Adipose tissue (tissue), 3 donors: ENCODE results near the gene LYL1. TPM values are rescaled to one million over a fixed set of nuclear protein-coding genes. Genes with fewer than 3 reads are reported as not detected.

ENCODE experiments used
- H3K27ac ChIP-seq: one replicate; pipeline ENCODE4 v1.5.1; 2013; ENCODE audit warnings: low read depth, low read length
- WGBS, 3 donors: extraction: QIAGEN DNeasy Blood & Tissue Kit; methylation state at CpG; one replicate each; pipeline ENCODE4 v1.1.7; 2013; 5-methylcytosine and 5-hydroxymethylcytosine counted together
- polyA plus RNA-seq, 3 donors: library from polyadenylated mRNA; stranded (reverse); fragments of 200-250 nt; gene quantifications; one replicate each; pipeline ENCODE4 v1.2.3, GENCODE V29; 2013
- donor health status: healthy with polysubstance abuse.
- donor health status: Bipolar disorder and iron deficiency.
- donor health status: healthy.

The LYL1 gene
- polyA plus RNA-seq, 3 donors = 1.9 to 10.3 (median 7.9) TPM

DNA sequence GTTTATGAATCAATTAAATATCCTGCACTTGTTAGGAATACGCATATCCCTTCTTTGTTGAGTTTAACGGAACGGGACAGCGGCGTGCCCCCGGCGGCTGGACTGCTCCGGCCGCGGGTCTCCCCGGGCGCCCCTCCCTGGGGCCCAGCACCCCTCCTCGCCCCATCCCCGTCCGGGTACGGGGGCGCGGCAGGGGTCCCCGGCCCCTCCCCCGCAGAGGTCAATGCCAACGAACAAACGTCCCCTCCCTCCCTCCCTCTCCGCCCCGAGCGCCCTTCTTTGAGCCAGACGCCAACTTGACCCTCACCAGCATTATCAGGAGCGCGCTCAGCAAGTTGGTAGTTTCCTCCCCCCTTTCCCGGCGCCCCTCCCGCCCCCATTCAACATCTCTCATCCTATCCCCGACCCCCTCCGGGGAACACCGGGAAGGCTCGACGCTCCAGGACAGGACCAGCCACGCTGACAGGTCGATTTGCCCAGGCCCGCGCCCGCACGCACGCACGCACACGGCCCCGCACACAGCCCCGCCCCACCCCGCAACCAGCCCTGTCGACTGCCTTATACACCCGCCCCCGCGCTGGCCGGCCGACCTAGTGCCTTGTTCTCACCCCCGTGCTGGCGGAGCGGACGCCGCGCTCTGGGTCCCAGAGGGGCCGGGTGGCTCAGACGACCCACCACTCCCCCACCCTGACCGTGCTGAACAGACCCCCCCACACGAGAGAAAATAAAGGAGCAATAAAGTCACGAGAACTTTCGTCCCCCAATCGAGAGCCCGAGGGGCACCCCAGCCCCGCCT, 5.0 kb downstream of the LYL1 start:
- no peak overlapping the region for H3K27ac ChIP-seq
- 8 to 13% (median 11%) methylated on average over 56 to 69 of the region's 69 CpGs for WGBS, 3 donors

GRCh38 chr19:13097033-13097462, 5.6 kb downstream of the LYL1 start:
- WGBS, 3 donors = 33 to 44% (median 40%) methylated on average over 20 of the region's 20 CpGs
- H3K27ac ChIP-seq = no peak overlapping the region

DNA sequence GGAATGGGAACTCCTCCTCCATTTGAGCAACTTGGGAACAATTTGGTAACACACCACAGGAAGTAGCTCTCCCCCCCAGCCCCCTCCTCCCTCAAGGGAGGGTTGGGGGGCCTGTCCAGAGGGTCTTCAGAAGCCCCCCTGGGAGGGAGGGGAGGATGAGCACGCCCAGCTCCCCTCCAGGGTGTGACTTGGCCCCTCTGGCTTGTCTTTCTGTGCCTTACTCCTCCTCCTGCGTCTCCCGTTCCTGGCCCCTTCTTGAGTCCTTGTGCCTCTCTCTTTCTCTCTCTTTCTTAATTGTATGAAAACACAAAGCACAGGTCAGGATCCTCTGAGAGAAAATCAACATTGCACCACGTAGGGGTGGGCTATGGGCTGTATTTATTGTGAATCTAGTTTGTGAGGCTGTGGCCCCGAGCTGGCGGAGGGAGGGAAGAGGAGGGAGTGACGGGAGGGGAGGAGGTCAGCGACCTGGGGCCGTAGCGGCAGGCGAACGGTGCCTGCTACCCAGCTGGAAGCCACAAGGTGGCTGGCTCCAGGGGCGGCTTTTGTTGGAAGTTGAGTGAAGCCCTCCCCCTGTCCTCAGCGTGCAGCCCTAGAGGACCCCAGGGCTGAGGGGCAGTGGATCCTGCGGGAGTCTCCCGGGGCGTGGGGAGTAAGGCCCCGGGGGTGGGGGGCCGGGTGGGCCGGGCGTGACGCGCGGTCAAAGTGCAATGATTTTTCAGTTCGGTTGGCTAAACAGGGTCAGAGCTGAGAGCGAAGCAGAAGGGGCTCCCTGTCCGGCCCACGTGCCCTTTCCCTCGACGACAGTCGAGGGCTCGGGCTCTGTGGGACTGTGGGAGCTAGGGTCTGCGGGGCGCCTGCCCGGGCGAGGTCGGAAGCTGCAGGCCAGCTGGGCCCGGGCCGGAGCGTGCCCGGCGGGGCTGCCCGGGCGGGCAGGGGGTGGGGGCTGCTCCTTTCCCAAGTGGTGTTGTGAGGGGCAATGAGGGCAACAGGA, 6.4 kb downstream of the LYL1 start:
- WGBS, 3 donors = 37 to 63% (median 55%) methylated on average over 38 to 44 of the region's 44 CpGs
- H3K27ac ChIP-seq = no peak overlapping the region

DNA sequence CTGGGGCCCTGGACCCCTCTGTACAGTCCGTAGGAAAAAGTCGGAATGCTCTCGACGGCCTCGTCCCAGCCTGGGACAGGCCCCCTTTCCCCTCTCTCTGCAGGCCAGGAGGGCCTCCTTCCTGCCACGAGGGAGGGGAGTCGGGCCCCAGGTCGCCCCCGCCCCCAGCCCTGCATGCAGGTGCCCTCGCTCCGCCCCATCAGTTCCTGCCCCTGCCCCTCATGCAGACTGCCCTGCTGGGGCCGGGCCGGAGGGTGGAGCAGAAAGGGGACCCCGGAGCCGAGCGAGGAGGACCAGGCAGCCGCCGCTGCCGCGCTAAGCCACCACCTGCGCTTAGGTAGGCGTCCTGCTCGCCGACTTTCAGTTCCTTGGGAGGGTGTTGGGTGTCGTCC, 7.3 kb downstream of the LYL1 start:
- 44 to 83% (median 46%) methylated on average over 21 to 25 of the region's 25 CpGs for WGBS, 3 donors
- no peak overlapping the region for H3K27ac ChIP-seq

DNA sequence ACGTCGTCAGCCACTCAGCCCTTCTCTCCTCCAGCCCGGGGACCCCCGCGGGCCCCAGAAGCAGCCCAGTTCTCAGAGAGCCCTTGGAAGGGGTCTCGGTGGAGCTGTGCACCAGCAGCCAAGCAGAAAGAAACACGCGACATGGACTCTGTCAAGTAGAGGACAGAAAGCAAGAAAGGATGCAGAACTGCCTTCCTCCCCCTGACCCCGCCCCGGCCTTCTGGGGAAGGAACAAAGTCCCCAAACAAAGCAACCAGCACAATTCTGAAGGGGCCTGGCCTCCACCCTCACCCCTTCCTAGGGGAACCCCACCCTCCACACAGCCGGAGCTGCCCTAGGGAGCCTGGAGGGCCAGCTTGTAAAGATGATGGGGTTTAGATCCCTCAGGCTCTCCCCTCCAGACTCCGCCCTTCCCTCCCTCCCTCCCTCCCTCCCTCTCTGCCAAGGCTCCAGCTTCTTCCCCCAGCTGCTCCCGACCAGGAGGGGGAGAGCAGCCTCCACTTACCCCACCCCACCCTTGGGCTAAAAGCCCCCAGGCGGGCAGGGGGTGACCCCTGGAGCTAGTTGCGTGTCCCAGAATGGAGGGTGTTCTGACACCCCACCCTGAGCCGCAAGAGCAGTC, 7.8 kb downstream of the LYL1 start:
- no peak overlapping the region for H3K27ac ChIP-seq
- WGBS, 3 donors = 36 to 72% (median 52%) methylated on average over 14 to 15 of the region's 16 CpGs

DNA sequence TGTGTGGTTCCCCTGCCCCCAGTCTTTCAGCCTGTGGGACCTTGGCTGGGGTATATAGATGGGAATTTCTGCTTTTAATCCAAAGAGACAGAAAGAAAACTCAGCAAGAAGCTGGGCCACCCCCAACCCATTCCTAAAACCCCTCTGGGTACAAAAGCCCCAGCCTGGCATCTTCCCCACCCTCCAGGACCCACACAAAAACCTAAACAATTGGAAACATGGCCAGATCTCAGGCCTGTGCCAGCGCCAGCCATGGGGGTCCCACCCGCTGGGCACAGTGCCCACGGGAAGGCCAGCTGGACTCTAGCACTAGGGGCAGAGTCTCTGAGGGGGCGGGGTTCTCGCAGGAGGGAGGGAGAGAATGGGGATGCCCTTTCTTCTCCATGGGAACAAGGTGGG, 8.6 kb downstream of the LYL1 start:
- no peak overlapping the region for H3K27ac ChIP-seq
- 41 to 49% (median 46%) methylated on average over 5 of the region's 5 CpGs for WGBS, 3 donors

DNA sequence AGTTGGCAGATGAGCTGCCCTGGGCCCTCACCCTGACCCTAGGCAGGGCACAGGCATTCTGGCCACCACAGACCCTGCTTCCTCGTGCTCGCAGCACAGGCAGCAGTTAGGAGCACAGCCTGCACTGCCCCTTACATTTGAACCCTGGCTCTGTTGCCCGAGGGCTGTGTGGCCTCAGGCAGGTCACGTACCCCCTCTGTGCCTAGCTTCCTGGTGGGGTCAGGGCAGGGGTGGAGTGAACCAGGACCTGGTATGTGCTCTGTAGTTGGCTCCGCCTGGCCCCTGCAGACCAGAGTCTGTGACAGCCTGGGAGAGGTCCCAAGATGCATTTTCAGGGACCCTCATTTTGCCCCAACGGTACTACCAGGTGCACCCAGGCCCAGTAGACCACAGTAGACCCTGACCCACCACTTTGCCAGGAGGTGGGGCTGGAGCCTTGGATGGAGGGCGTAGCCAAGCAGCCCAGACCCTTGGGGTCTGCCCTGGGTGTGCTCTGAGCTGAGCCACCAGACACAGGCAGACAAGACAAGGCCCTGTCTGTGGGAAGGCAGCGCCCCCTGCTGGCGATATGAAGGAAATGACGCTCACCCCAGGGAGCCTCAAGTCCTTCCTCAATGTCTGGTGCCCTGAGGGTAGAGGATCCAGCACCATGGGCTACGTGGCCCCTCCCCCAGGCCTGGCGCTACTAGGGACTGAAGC, 9.1 kb downstream of the LYL1 start:
- WGBS, 3 donors = 41 to 47% (median 42%) methylated on average over 12 of the region's 12 CpGs

DNA sequence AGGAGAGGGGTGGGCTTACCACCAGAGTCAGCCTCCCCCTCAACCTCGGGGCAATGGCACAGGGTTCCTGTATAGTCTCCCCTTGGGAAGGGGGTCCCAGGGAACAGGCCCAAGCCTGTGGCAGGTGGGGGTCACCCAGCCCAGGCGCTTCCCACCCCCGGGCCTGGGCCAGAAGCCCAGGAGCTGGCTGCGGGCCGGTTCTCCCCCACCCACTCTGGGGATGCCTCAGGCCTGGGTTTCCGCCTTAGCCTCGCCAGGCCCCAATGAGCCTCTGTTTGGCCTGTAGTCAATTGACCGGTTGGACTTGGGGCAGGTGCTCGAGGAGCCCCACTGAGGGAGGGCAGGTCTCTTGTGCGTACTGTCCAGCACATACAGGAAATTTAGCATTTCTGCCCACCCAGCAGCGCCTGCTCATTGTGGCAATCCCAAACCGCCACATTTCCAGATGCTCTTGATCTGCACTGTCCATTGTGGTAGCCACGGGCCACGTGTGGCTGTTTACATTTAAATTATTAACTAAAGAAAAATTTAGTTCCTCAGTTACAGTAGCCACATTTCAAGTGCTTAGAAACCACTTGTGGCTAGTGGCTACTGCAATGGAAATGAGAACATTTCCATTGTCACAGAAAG, 9.9 kb downstream of the LYL1 start:
- WGBS, 3 donors = 65 to 81% (median 66%) methylated on average over 13 to 14 of the region's 14 CpGs
- no peak overlapping the region for H3K27ac ChIP-seq

More for the DNA sequence above, 9.1 kb downstream of the LYL1 start:
- H3K27ac ChIP-seq = no peak overlapping the region

- H3K27ac ChIP-seq = peak overlapping the region; percentile 25
- 60 to 95% (median 79%) methylated on average over 2 of the region's 2 CpGs for WGBS, 3 donors
These were observed 10.5 kb downstream of the LYL1 start for GRCh38 chr19:13092158-13092543.

DNA sequence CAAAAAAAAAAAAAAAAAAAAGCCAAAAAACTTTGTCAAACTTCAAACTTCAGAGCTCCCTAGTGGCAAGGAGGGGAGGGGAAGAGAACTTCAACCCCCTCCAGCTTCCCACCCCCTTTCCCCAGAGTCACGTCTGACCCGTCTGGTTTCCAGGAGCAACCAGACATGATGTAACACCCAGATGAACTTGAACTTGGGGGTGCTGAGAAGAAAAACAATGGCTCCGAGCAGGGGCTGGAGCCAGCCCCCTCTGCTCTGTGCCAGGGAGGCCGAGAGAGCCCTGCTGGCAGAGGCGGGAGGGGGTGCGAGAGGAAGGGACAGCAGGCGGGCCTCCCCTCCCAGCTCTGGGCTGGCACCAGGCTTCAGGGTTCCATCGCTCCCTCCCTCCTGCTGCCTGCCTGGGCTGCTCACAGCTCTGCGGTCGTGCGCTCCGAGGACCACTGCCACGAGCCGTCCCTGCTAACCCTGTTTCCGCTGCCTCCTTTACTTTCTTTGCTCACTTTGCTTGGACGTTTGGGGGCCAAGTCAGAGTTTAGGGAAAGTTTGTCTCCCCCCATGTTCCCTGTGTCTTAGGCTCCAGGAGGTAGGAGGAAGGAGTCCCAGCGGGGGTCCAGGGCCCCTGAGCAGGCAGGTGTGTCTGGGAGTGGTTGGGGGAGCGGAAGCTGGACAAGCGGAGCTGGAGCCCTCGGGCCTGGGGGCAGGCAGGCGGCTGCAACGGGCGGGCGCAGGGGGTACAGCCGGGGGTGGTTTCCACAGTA, 11.1 kb downstream of the LYL1 start:
- H3K27ac ChIP-seq = peak overlapping the region; percentile 25
- 48 to 68% (median 54%) methylated on average over 19 to 25 of the region's 25 CpGs for WGBS, 3 donors

DNA sequence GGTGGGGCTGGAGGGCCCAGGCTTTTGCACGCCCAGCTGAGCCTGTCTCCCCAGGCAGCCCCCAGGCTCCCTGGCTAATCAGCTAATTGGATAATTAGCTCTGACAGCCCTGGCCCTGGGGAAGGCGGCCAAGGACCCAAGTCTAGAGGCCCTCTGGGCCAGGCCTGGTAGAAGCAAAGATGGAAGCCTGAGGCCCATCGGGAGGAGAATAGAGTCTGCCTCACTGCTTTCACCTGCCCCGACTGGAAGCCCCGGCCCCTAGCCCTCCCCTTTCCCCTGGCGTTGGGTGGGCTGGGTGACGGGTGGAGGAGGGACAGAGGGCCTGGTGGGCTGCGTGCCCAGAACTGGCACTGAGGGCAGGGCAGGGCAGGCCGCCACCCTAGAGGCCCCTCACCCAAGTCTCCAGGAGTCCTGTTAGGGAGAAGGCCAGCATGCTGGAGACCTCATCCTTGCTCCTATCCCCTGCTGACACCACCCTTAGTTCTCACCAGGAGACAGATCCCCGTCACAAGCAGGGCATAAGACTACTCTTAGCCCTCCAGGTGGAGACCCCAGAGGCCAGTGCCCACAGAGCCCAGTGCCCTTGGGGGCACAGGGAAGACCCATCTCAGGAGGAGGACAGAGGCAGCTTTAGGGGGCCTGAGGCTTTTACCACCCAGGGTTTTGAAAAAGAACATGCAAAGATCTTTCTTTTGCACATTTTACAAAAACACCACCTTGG, 12.0 kb downstream of the LYL1 start:
- H3K27ac ChIP-seq = no peak overlapping the region
- WGBS, 3 donors = 73 to 93% (median 81%) methylated on average over 9 to 10 of the region's 10 CpGs

DNA sequence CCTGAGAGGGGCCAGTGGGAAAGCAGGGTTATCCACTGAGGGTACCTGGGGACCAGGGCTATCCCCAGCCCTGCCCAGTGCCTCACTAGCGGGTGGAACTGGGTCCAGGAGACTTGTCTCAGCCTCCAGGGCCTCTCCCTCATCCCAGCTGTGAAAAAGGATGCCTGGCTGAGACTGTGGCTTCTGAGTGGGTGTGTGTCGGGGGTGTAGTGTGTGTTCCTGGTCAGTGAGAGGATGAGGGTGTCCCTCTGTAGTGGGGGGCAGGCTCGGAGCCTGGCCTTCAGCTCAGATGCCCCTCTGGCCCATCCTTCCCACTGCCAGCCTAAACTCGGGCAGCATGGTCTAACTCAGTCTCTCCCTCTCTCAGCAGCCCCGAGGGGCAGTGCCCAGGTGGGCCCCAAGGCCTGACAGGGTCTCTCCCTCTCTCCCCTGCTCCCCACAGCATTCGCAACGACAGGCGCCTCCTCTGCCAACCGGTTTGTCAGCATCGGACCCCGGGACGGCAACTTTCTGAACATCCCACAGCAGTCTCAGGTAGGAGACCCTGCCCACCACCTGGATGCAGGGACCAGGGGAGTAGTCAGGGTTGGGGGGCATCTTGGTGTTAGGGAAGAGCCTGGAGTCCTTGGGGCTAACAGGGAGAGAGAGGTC, 12.7 kb downstream of the LYL1 start:
- WGBS, 3 donors = 87 to 92% (median 89%) methylated on average over 11 to 12 of the region's 12 CpGs
- H3K27ac ChIP-seq = no peak overlapping the region

DNA sequence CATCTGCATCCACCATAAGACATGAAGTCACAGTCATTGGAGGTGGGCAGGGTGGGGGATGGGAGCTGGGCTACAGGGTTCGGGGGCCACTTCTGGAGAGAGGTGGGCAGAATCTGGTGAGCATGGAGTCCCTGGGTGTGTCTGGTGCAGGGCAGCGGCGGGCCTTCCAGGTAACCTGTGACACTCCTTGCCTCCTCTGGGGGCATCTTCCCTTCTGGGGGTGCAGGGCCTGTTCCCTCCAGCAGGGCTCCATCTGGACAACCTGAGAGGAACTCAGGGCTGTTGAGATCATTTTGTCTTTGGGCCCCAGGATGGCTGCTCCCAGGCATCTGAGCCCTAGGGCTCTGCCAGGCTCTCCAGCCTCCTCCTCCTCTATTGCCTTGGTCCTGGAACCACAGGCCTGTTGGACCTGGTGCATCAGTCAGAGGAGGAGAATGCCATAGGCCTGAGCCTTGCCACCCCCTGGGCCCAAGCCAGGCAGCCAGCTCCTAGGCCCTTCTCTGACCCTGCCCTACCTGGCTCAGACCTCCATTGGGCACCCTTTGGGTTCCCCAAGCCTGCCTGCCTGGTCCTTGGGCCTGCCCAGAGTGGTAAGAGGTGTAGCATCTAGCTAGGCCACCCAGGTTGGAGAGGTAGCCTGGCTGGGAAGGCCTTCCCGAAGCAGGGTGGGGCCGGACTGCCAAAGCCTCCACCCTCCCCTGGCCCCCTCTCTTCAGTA, 13.4 kb downstream of the LYL1 start:
- 88 to 92% (median 90%) methylated on average over 5 of the region's 5 CpGs for WGBS, 3 donors
- H3K27ac ChIP-seq = no peak overlapping the region

- 89 to 94% (median 90%) methylated on average over 36 to 37 of the region's 37 CpGs for WGBS, 3 donors
- no peak overlapping the region for H3K27ac ChIP-seq
These were observed 14.7 kb downstream of the LYL1 start for GRCh38 chr19:13087795-13088537.

DNA sequence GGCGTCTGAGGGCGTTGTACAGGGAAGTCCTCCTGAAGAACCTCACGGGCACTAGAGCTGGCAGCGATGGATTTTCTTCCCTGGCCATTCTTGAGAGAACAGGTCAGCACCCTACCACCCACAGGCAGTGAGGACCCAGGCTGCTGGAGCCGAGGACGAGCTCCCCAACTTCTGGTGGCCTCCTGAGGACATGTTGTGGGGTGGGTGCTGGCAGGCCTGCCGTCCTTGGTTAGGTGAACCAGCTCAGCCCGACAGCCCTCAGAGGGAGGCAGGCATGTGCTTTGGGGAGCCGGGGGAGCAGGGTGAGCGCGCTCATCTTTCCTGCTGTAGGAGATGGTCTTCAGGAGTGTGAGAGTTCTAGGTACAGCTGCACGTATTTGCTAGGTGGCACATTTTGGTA, 15.4 kb downstream of the LYL1 start:
- WGBS, 3 donors = 88 to 92% (median 92%) methylated on average over 12 of the region's 12 CpGs
- no peak overlapping the region for H3K27ac ChIP-seq
